ENCODE data around the gene OR5C1.
A peak's percentile ranks its signal among the peaks of the same experiment; 100 is the strongest.
"Not testable (repeated sequence)": the region's sequence is repeated elsewhere in the genome, so short reads cannot be mapped to it uniquely, and the experiment has no call there.

OR5C1 gene

GRCh38 chr9:122810306-122810946, 21.7 kb downstream of the OR5C1 start:
- peak; percentile 45 to 64 (median 54) for DNase-seq (ENCODE audit: low read depth in 4 of 4, low spot score in 1 of 4)

GRCh38 chr9:122812736-122813135, 24.0 kb downstream of the OR5C1 start:
- no peak for DNase-seq (ENCODE audit: low read depth in 4 of 4, low spot score in 1 of 4)

GRCh38 chr9:122814545-122814944, 25.8 kb downstream of the OR5C1 start:
- no peak for DNase-seq (ENCODE audit: low read depth in 4 of 4, low spot score in 1 of 4)

DNA sequence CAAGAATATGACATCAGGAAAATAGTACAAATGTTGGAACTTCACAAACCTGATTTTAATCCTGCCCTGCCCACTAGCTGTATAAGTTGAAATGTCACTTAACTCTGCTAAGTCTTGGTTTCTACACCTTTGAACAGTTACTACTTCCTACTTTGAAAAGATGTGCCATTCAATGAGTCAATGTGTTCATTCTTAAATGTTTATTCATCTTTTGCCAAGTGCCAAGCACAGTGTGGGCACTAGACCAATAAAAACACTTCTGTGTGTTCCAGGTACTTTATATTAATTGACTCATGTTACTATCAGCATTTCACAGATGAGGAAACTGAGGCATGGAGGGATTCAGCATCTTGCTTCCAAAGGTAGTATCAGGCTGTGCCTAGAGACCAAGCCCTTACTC, 26.8 kb downstream of the OR5C1 start:
- no peak for DNase-seq (ENCODE audit: low read depth in 4 of 4, low spot score in 1 of 4)

DNA sequence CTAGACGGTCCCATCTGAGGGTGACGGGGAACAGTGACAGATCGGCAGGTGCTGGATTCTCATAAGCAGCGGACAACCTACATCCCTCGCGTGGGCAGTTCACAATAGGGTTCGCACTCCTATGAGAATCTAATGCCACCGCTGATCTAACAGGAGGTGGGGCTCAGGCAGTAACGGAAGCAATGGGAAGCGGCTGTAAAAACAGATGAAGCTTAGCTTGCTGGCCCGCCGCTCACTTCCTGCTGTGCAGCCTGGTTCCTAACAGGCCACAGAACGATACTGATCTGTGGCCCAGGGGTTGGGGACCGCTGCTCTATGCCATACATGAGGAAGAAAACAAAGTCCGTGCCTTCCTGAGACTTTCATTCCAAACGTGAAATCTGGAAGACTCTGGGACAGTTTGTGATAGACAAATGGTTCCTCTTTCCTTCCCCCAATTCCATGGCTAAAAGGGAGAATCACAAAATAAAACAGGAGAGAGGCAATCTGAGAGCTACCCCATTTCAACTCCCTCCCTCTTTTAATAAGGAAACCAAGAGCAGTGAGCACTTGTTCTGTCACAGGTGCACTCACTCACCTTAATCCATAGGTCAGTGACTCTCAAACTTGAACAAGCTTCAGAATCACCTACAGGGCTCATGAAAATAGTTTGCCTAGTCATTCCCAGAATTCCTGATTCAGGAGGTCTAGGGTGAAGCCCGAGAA, 27.6 kb downstream of the OR5C1 start:
- DNase-seq (ENCODE audit: low read depth in 4 of 4, low spot score in 1 of 4): no peak

DNA sequence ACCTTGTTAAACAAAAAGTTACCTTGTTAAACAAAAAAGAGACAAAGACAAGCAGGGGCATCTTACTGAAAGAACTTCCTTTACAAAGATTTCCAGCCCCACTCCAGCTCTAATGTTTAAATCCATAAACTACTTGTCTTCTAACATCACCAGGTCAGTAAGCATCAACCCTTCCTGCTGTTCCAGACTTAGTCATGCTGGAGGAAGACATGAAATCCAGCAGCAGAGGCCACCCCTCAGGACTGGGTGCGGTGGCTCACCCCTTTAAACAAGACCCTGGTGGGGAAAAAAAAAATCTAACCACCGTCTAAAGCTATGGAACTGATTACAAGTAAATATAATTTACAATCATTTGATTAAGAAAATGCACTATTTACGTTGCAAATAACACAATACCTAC, 30.6 kb downstream of the OR5C1 start:
- DNase-seq (ENCODE audit: low read depth in 4 of 4, low spot score in 1 of 4): no peak

GRCh38 chr9:122819791-122820489, 31.2 kb downstream of the OR5C1 start:
- no peak for DNase-seq (ENCODE audit: low read depth in 4 of 4, low spot score in 1 of 4)

DNA sequence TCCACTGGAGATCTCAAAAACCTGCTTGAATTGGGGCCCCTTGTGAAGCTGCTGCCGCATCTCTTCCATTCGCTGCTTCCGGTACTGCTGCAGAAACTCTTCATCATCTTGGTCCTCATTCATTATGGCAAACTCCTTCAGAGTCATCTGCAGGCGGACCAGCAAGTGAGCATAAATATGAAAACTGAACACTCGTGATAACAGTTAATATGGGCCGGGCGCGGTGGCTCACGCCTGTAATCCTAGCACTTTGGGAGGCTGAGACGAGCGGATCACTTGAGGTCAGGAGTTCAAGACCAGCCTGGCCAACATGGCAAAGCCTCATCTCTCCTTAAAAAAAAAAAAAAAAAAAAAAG, 31.7 kb downstream of the OR5C1 start:
- no peak for DNase-seq (ENCODE audit: low read depth in 4 of 4, low spot score in 1 of 4)

DNA sequence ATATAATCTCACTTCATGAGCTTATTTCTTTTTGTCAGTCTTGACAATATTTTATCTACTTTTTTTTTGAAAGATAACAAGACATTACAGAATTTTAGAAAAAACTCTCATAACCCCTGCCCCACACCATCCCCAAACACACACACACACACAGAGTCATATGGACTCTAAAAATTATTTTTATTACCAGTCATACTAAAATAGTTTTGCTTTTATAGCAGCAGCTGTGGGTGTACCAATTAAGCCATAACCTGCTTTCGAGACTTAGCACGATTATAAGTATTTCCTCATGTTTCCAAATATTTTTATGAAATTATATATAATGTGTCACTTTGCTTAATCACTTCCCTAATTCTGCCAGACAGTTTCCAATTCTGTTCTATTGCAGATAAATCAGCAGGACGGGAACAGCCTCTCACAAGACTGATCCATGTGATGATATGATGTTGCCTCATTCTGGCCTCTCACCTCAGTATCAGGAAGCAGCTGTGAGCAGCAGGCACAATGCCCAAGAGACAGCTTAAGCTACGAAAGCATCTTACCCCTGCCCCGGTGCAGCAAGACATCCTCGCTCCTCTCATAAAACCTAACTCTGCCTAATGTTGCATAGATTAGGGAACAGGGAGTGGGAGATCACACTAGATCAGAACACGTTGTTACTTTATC, 32.7 kb downstream of the OR5C1 start:
- DNase-seq (ENCODE audit: low read depth in 4 of 4, low spot score in 1 of 4): no peak

- no peak for DNase-seq (ENCODE audit: low read depth in 4 of 4, low spot score in 1 of 4)
Observed at GRCh38 chr9:122822056-122822455, 33.3 kb downstream of the OR5C1 start.

- no peak for DNase-seq (ENCODE audit: low read depth in 4 of 4, low spot score in 1 of 4)
Observed at GRCh38 chr9:122822938-122823337, 34.2 kb downstream of the OR5C1 start.

GRCh38 chr9:122827761-122828093, 39.0 kb downstream of the OR5C1 start:
- DNase-seq (ENCODE audit: low read depth in 4 of 4, low spot score in 1 of 4): no peak

- not testable (repeated sequence) for DNase-seq (ENCODE audit: low read depth in 4 of 4, low spot score in 1 of 4)
Observed at GRCh38 chr9:122828965-122829284, 40.2 kb downstream of the OR5C1 start.

DNA sequence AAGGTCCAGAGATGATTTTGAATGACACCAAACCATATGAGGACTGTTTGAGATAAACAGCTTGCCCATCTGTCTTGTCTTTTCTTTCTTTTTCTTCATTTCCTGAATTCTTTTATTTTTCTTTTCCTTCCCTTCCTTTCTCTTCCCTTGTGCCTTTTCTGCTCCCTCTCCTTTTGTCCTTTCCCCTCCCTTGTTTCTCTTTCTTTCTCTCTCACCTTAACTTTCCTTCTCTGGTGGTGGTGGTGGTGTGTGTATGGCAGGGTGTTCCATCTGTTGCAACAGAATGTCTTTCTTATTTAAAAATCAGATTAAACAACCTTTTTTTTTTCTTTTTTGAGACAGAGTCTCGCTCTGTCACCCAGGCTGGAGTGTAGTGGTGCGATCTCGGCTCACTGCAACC, 43.5 kb downstream of the OR5C1 start:
- DNase-seq (ENCODE audit: low read depth in 4 of 4, low spot score in 1 of 4): no peak

DNA sequence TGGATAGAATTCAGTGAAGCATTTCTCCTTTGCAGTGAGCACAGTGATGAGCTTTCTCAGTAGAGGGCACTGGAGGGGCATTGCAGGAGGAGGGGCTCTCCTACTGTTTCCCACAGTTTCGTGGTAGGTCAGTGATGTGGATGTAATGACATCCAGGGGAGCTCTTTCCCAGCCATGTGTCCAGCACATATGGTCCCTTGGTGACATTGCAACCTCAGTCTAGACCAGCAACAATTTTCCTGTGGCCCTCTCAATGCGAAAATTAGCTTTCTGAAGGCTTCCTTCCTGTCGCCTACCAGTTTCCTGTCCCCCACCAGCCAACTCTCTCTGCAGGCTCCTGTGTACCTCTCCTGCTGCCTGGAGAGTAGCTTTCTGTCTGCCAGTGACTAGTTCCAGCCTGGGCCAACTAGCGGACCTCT, 46.6 kb downstream of the OR5C1 start:
- DNase-seq (ENCODE audit: low read depth in 4 of 4, low spot score in 1 of 4): no peak

GRCh38 chr9:122837266-122837850, 48.6 kb downstream of the OR5C1 start:
- no peak for DNase-seq (ENCODE audit: low read depth in 4 of 4, low spot score in 1 of 4)

- not testable (repeated sequence) for DNase-seq (ENCODE audit: low read depth in 4 of 4, low spot score in 1 of 4)
Observed at GRCh38 chr9:122838441-122838840, 49.7 kb downstream of the OR5C1 start.
